NOMO-1 (cell line): ENCODE data around the gene PCNX2.

ENCODE experiments used
- DNase-seq, 2 experiments: peaks; one replicate each; lab custom pipeline; 2025; ENCODE audit not compliant: unreplicated experiment in 2 of 2; lab: John Stamatoyannopoulos, UW

The PCNX2 gene

DNA sequence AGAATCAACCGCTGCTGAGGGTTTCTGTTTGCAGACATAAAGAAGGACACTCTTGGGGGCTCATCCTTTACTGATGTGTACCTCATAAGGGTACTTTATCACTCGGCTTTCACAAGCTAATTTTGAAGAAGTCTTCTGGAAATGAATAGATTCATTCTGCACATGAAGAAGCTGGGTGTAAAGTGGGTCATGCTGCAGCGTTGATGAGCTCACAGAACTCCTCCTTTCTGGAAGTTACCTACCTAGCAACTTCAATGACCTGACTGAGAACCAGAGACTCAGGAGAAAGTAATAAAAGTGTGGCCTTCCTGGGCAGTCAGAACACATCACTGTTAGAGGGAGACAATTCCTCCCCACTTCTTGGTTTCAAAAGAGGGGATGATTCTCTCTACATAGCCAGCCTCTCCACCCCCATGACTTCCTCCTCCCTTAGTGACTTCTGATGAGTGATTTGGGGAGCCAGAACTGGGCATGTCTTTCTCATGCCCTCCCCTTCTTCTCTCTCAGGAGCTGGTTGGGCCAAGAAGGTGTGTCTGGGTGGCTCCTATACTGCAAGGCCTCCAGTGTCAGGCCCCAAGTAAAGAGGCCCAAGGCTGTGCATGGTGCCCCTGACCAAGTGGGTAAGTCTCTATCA, 27.0 kb downstream of the PCNX2 start:
- DNase-seq, result no peak

DNA sequence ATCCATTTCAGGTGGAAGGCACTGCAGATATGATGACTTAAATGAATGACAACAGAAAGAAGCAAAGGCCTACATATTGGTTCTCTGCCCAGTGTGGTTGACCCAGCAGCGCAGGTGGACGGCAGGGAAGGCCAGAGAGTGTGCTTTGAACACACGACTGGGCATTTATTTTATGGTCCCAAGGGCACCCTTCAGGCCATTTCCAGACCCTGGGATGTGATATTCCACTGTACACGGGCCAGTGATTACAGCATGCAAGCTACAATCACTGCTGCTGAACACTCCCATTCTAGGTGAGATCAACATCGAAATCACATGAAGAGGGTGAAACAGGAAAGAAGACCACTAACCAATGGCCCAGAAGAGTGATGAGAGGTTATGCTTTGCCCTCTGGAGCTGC, 33.8 kb downstream of the PCNX2 start:
- no peak for DNase-seq

DNA sequence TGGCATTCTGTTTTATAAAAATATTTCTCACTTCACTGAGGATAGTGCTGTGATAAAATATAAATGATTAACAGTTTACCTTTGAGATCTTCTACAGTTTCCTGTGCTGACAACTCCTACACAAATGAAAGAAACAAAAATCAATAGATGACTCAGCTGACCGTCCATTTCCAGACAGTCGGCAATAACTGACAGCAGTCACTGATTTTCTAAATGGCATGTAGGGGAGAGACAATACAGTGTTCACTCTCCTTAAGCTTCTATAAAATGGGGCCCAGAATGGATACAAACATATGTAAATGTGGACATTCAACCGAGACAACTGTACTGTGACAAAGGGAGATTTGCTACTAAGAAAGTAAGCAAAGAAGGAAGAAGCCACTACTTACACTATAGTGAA, 34.3 kb downstream of the PCNX2 start:
- DNase-seq, result no peak

DNA sequence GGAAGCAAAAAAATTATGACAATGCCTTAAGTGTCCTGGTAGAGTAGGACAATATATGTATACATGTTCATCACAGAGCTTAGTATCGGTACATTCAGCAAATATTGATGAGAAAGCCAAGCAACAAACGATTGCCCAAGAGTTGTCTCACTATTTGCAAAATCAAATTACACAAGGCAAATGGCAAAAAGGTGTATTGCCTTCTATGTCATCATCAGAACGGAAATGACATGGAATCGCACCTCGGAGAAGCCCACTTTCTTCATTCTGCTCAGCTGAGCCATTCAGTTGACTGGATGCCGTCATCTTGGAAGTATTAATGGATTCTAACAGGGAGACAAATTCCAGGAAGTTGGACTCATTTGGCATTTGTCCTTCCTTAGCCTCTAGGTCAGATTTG, 37.7 kb downstream of the PCNX2 start:
- no peak for DNase-seq

DNA sequence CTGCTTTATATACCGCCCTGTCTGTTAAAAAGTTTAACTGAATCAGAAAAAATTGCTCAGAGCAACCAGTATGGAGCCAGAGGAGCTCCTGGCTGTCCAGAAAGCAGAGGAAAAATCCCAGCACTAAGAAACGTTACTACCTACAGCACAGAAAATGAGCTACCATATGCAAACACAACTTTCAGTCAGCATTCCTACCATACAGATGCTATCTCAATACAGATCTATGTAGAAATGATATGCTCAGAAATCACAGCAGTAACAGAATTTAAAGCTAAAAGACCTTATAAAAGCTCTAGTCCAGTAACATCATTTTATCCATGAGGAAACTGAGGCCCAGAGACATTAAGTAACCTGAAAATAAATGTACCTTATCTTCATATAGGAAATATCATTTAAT, 38.7 kb downstream of the PCNX2 start:
- no peak for DNase-seq

DNA sequence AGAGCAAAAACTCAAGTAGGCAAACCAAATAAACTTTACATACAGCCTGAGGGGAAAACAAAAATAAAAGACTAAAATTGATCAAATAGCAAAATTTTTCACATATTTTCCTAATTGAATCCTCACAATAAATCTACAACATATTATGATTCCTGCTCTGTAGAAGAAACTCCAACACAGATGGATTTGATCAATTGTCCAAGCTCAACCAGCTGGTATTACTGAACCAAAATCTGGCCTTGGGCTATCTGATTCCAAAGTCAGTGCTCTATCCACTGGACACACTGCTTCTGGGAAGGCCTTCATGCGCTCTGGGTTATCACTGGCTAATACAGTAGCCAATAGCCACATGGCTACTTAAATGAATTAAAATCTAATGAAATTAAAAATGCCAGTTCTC, 39.3 kb downstream of the PCNX2 start:
- DNase-seq, result no peak

DNA sequence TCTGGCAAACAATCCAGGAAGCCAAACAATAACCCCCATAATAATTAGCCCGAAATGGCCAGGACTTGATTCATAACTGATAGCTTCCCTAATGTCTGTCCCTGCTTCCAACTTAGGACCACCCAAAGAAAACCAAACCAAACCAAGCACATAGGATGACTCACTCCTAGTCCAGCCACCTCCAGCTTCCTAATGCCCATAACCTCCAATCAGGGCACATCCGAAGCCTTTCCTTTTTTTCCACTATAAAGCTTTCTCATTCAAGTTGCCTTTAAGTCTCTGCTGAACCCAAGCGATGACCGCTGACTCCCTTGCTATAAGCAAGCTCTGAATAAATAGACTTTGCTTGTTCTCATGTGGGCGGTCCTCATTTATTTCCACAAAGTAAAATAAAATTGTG, 40.4 kb downstream of the PCNX2 start:
- no peak for DNase-seq

DNA sequence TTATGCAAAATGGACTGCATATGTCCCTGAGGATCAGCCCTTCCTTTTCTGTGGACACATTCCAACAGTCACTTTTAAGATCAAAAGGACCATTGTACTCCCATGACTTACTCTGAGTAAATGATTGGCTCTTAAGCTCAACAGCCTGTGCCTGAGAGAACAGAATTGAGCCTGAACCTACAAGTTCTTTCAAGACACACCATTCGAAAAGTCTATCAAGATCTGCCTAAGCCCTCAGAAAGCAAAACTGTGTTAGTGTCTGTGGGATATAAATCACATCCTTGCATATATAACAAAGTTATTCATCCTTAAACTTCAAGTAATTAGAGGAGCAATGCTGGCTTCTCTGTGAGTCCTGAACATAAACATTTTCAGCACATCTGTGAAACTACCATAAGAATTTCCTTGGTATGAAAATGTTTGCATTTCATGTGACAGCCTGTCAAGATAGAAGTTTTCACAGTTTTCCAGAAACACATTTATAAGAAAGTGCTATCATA, 41.6 kb downstream of the PCNX2 start:
- no peak for DNase-seq

DNA sequence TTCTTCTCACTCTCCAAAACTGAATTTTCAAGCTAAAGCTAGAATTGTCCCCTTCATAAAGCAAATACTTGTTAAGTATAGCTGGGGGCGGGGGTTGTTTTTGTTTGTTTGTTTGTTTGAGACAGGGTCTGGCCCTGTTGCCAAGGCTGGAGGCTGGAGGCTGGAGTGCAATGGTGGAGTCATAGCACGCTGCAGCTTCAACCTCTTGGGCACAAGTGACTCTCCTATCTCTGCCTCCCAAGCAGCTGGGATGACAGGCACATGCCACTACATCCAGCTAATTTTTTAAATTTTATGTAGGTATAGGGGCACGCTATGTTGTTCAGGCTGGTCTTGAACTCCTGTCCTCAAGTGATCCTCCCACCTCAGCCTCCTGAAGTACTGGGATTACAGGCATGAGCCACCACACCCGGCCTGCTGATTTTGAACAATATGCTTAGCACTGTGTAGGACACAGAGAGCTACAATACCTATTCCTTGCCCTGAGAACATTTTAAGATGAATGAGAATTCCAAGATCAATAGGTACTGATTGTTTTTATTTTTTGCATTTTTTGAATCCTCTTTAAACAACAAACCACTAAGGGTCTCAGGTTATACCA, 42.2 kb downstream of the PCNX2 start:
- DNase-seq, result no peak

DNA sequence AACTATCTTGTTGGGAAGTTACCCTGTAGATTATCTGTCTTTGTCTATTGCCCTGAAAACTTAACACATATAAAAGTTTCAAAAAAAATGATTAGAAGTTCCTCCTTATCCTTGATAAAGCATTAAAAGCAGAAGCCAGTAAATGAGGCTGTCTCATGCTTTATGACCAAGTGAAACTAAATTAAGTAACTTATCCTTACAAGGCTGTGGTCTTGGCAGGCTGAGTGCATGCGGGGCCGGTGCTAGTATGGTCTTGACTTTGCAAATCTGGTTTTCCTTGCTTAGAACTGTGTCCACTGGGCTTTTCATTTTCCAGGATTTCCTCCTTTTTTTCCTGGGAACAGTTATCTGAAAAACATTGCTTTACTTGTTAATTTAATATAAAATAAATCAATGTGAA, 43.1 kb downstream of the PCNX2 start:
- DNase-seq, result peak; percentile 47 to 89

DNA sequence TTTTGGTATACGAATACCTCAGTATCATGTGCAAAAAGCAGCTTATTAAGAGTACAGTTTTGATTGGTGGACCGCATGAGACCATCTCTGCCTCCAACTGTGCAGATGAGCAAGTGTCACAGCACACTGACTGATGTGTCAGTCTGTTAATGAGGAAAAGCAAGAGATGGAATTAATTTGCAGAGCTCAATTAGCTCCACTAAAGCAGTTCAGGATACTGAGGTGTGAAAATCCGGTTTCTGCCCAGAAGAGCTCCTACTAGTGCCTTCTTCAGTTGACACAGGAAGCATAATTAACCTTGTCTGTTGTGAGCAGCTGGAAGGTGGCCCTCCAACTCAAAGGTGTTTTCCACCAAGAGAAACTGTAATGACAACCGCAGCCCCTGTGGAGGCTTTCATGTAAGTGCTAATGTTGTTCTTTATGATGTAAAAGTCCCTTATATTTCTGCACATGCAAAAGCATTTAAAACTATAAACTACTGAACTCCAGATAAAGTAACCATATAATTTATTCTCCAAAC, 44.3 kb downstream of the PCNX2 start:
- DNase-seq, result no peak

DNA sequence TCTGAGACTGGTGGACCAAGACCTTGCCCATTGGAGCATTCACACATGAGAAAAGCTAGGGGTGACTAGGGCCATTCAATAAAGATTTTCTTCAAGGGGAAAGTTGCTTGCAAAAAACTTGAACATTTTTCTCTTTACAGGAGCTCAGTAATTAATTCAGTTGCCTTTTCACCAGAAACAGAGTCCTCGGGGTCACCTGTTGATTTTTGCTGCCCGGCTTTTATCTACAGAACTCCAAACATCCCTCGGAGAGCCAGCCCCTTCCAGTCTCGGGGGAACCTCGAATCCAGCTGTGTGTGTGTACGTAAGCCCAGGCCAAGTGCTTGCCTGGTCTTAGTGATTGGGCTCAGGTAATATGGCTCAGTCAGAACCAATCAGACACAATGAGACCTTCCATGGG, 47.5 kb downstream of the PCNX2 start:
- no peak for DNase-seq

DNA sequence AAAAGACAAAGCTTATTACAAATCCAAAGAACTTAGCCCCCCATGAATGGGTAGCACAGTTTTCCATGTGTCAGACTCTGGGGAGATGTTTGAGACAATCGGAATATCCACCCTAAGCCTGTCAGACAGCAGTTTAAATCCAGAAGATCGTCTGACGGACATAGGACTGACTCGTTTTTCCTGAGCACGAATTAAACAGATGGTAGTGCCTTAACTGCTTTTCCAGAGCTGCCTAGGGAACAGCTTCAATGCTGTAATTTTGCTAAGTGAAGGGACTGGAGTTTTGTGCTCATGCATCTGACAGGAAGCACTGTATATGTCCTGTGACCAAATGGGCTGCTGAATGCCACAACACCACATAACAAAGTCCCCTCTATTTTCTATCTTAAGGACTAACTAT, 48.6 kb downstream of the PCNX2 start:
- DNase-seq, result no peak

DNA sequence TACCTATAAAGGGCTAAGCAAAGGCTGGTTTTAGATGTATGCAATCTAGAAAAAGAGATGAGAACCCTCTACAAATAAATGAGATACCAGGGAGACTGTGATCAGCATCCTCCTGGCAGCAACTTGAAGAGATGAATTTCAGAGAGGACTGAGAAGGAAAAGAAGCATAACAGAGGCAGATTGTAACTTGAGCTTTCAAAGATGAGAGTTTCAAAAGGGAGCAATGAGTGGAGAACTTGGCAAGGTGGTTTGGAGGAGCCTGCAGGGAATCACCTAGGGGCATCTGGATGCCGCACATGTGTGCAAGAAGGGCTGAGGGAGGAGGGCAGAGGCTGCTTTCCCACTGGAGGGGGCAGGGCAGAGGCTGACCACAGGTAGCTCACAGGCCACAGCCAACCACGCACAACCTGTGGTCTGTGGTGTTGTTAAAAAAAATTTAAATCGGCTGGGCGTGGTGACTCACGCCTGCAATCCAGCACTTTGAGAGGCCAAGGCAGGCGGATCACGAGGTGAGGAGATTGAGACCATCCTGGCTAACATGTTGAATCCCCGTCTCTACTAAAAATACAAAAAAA, 50.2 kb downstream of the PCNX2 start:
- peak in 1 of 2 experiments; percentile 18 for DNase-seq

DNA sequence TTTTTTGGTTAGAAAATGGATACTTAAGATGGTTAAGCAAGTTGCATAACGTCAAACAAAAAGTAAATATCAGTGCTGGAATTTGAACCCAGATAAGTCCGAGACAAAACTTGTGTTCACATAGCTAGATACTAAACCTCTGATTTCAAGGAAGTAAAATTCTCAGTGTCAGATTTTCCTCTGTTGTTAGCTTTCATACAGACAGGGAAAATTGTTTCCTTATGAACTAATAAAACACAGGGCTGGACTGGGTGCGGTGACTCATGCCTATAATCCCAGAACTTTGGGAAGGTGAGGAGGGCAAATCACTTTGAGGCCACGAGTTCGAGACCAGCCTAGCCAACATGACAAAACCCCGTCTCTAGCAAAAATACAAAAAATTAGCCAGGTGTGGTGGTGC, 51.3 kb downstream of the PCNX2 start:
- DNase-seq, result no peak

DNA sequence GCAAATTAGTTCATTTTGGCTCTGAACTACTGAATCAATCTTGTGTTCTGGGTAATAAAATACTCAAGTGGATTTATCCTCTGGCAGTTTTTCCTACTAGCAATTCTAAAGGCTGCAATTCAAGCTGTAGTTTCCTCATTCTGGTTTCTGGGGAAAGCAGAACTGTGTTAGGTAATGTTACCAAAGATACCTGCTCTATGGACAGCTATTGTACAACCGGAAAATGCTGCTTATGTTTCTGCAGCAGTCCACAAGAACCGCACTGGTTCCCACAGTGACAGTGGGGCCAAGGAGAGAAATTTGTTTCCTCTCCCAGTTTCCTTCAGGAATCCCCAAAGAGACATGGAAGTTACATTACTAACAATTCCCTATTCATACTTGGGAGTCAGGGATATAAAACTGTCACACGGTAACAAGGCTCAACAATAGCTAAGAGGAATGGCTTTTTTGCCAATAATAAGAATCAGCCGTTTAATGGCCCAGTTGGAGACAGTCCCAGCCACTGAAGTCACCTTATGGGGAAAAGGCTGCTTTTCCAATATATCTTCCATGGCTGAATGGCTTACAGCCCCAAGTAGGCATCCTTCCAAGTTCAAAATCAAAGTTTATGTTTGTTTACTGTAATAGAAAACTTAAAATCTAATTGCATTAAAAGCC, 52.6 kb downstream of the PCNX2 start:
- peak; percentile 56 to 94 for DNase-seq

DNA sequence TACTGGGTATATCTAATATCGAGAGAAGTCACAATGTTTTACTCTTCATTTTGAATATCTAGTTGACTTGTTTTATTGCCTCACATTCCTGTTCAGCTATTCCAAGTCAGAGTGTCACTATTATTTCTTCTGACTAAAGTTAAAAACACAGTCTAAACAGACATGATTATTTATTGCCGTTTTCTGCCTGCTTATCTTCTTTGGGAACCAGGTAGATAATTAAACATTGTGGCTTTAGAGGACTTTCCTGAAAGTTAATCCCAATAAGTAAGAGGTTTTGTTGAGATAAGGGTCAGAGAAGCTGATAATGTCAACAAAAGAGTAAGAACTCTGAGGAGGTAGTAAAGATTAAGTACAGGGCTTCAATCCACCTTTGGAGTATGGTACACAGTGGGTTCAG, 53.8 kb downstream of the PCNX2 start:
- DNase-seq, result no peak

DNA sequence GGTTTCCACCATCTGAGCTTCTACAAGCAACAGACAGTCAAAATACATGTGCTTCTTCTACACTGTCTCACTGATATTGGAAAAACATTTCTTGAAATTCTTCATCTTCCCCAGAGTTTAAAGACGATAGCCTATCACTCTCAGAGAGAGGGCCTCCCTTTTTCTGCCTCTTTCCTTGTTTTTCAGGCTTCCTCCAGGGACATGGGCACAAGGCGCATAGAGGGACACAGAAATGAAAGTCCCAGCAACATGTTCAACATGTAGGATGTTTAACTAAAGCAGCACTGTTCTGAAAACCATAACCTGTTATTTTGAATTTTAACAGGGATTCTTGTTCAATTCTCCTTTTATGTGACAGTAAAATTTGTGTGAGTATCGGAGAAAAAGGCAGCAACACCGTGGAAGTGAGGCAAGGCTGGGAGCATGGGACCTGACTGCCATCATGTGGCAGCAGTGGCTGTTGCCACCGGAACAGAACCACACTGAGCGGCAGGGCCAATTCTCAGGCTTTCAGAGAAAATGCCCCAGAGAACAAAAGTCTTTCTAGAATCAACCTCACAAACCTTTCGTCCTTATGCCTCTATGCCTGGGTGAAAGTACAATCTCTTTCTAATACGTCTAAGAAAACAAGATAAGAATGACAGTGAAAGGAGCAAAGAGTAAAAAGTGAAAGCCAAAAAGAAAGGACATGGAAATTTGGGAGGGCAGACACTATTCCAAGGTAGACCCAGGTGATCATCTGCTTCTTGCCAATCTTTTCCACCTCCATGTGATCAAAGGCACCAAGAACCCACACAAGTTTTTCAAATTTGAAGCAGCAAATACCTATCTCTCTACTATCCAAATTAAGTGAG, 54.5 kb downstream of the PCNX2 start:
- peak; percentile 65 for DNase-seq

DNA sequence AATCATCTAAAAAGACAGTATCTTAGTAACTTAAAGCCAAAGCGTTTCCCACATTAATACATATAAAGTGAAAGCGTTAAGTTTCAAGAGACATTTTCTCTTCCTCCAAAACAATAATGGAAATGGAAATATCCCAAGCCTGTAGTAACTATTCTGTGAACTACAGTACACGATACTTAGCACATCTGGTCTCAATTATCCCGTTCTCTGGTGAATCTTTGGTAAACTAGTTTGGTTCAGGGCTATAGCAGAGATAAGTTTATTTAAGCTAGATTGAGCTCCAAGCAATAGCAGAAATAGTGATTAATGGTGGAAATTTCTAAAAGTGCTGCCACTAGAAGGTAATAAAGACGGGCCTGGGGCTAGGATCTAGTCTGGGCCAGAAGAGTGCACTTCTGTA, 55.2 kb downstream of the PCNX2 start:
- no peak for DNase-seq

DNA sequence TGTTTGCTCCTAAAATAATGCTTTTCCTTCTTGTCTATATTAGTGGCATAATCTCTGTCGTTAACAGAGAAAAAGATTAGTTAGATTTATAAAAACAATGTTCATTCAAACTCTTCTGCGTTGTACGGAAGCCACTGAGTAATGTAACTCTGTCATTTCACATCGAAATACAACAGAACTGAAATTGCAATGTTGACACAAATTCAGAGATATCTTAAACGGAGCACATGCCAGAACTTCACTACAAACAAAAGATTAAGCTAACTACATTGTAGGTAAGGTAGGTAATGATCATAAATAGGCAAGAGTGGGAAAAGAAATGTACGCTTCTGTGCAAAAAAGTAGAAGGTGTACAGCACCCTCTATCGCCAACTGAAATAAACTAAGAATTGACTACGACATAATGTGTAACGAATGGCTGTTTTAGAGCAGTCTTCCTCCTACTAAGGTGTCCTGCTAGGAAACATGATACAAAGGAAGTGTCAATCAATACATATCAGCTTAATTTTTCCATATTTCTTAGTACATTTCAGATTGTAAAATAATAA, 56.6 kb downstream of the PCNX2 start:
- peak in 1 of 2 experiments; percentile 7 for DNase-seq
